HFF-Myc (cell line): ENCODE measurements around the gene MALT1.
"Not testable (repeated sequence)": the region's sequence is repeated elsewhere in the genome, so short reads cannot be mapped to it uniquely, and the experiment has no call there.

ENCODE experiments used
- DNase-seq: peaks from one replicate; pipeline ENCODE4 v3.0.0-alpha.2; 2011; ENCODE audit warnings: low read depth; ENCODE audit errors: extremely low read depth
- H3K4me3 ChIP-seq: replicated peaks from 2 replicates; pipeline ENCODE4 v1.5.1; 2011; ENCODE audit warnings: low read depth, mild to moderate bottlenecking, control low read depth, low read length
- CTCF ChIP-seq: IDR thresholded peaks from 2 replicates; pipeline ENCODE4 v1.5.1; 2012; ENCODE audit warnings: mild to moderate bottlenecking, low read depth, low read length, control low read depth; ENCODE audit errors: missing control alignments

The MALT1 gene

GRCh38 chr18:58766946-58767345 lies 95.7 kb downstream of the MALT1 start:
- no peak for TF ChIP-seq CTCF
- H3K4me3 ChIP-seq, result no peak overlapping the region
- no peak for DNase-seq

- H3K4me3 ChIP-seq, result peak overlapping the region; percentile 17; the same call in 1 of the 2 replicates
- TF ChIP-seq CTCF, result peak; percentile 87
- no peak for DNase-seq
These were observed 97.2 kb downstream of the MALT1 start for GRCh38 chr18:58768293-58768974.

GRCh38 chr18:58769321-58769720 lies 98.1 kb downstream of the MALT1 start:
- DNase-seq, result no peak
- H3K4me3 ChIP-seq, result no peak overlapping the region
- no peak for TF ChIP-seq CTCF

GRCh38 chr18:58770601-58771000 lies 99.3 kb downstream of the MALT1 start:
- no peak overlapping the region for H3K4me3 ChIP-seq
- TF ChIP-seq CTCF, result no peak

GRCh38 chr18:58772161-58772560 lies 100.9 kb downstream of the MALT1 start:
- no peak for TF ChIP-seq CTCF
- H3K4me3 ChIP-seq, result no peak overlapping the region

More at GRCh38 chr18:58770601-58771000, 99.3 kb downstream of the MALT1 start:
- no peak for DNase-seq

GRCh38 chr18:58776084-58776483 lies 104.8 kb downstream of the MALT1 start:
- no peak overlapping the region for H3K4me3 ChIP-seq
- DNase-seq, result no peak
- no peak for TF ChIP-seq CTCF

More at GRCh38 chr18:58772161-58772560, 100.9 kb downstream of the MALT1 start:
- no peak for DNase-seq

GRCh38 chr18:58776541-58776940 lies 105.3 kb downstream of the MALT1 start:
- H3K4me3 ChIP-seq, DNase-seq: not testable (repeated sequence)
